WTC11 (cell line): ENCODE results near the gene RBPJ.

Source experiments
- ATF6 ChIP-seq: sonication (generic); formaldehyde crosslinking; IDR thresholded peaks from 2 replicates; pipeline ENCODE4 v1.8.1; 2023; ENCODE audit warnings: mild to moderate bottlenecking, missing genetic modification reagents
- CTCF ChIP-seq: fragments of 200-600 bp; IDR thresholded peaks from 2 replicates; pipeline ENCODE4 v1.8.0; 2022; ENCODE audit warnings: antibody characterized with exemption
- IRF1 ChIP-seq: sonication (generic); formaldehyde crosslinking; IDR thresholded peaks from 2 replicates; pipeline ENCODE4 v1.8.0; 2023; ENCODE audit warnings: missing genetic modification reagents
- JUN ChIP-seq: sonication (generic); formaldehyde crosslinking; IDR thresholded peaks from 2 replicates; pipeline ENCODE4 v1.8.0; 2023; ENCODE audit warnings: mild to moderate bottlenecking, missing genetic modification reagents
- MXD4 ChIP-seq: fragments of 250-450 bp; sonication (Bioruptor Pico); IDR thresholded peaks from 2 replicates; pipeline ENCODE4 v1.8.0; 2021; ENCODE audit warnings: mild to moderate bottlenecking, moderate library complexity, borderline replicate concordance
- NFYB ChIP-seq: sonication (generic); formaldehyde crosslinking; conservative IDR thresholded peaks from 2 replicates; pipeline ENCODE4 v1.8.0; 2022; ENCODE audit warnings: low read depth, missing genetic modification reagents
- TCF7 ChIP-seq: sonication (generic); formaldehyde crosslinking; IDR thresholded peaks from 2 replicates; pipeline ENCODE4 v1.8.0; 2022; ENCODE audit warnings: mild to moderate bottlenecking, low read depth, missing genetic modification reagents, moderate library complexity
- ZNF121 ChIP-seq: sonication (generic); formaldehyde crosslinking; IDR thresholded peaks from 2 replicates; pipeline ENCODE4 v1.8.0; 2023; ENCODE audit warnings: missing genetic modification reagents
- ZNF416 ChIP-seq: fragments of 250-450 bp; sonication (Bioruptor Pico); IDR thresholded peaks from 2 replicates; pipeline ENCODE4 v1.9.0; 2021; ENCODE audit warnings: mild to moderate bottlenecking, inconsistent platforms
- ZSCAN18 ChIP-seq: fragments of 250-450 bp; sonication (Bioruptor Pico); IDR thresholded peaks from 2 replicates; pipeline ENCODE4 v2.1.2; 2022; ENCODE audit warnings: mild to moderate bottlenecking, moderate library complexity
- TF ChIP-seq, protein P1 (sequence below): sonication (generic); formaldehyde crosslinking; IDR thresholded peaks from 2 replicates; pipeline ENCODE4 v1.8.1; 2023; ENCODE audit warnings: mild to moderate bottlenecking, missing genetic modification reagents, borderline replicate concordance
- TF ChIP-seq, protein P2 (sequence below): sonication (generic); formaldehyde crosslinking; IDR thresholded peaks from 2 replicates; pipeline ENCODE4 v1.8.0; 2022; ENCODE audit warnings: mild to moderate bottlenecking, missing genetic modification reagents
- TF ChIP-seq, protein P3 (sequence below): sonication (generic); formaldehyde crosslinking; IDR thresholded peaks from 2 replicates; pipeline ENCODE4 v1.8.1; 2022; ENCODE audit warnings: mild to moderate bottlenecking, missing genetic modification reagents, moderate library complexity, borderline replicate concordance

DNA sequence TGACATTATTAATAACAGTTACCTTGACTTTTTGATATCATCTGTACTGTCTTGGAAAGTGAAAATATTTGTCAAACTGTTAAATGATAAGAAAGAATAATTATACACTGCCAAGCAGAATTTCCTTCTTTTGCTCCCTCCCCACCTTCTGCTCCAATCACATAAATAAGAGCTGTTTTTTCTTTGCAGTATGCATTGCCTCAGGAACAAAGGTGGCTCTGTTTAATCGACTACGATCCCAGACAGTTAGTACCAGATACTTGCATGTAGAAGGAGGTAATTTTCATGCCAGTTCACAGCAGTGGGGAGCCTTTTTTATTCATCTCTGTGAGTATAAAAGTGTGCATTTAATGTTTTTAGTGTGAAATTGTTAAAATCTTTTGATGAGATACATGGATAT, 103.3 kb downstream of the RBPJ start:
- TF ChIP-seq, protein P1, sequence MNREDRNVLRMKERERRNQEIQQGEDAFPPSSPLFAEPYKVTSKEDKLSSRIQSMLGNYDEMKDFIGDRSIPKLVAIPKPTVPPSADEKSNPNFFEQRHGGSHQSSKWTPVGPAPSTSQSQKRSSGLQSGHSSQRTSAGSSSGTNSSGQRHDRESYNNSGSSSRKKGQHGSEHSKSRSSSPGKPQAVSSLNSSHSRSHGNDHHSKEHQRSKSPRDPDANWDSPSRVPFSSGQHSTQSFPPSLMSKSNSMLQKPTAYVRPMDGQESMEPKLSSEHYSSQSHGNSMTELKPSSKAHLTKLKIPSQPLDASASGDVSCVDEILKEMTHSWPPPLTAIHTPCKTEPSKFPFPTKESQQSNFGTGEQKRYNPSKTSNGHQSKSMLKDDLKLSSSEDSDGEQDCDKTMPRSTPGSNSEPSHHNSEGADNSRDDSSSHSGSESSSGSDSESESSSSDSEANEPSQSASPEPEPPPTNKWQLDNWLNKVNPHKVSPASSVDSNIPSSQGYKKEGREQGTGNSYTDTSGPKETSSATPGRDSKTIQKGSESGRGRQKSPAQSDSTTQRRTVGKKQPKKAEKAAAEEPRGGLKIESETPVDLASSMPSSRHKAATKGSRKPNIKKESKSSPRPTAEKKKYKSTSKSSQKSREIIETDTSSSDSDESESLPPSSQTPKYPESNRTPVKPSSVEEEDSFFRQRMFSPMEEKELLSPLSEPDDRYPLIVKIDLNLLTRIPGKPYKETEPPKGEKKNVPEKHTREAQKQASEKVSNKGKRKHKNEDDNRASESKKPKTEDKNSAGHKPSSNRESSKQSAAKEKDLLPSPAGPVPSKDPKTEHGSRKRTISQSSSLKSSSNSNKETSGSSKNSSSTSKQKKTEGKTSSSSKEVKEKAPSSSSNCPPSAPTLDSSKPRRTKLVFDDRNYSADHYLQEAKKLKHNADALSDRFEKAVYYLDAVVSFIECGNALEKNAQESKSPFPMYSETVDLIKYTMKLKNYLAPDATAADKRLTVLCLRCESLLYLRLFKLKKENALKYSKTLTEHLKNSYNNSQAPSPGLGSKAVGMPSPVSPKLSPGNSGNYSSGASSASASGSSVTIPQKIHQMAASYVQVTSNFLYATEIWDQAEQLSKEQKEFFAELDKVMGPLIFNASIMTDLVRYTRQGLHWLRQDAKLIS, result no peak
- no peak for TF ChIP-seq CTCF
- no peak for TF ChIP-seq ZSCAN18
- TF ChIP-seq JUN, result no peak
- no peak for TF ChIP-seq TCF7
- TF ChIP-seq, protein P2, sequence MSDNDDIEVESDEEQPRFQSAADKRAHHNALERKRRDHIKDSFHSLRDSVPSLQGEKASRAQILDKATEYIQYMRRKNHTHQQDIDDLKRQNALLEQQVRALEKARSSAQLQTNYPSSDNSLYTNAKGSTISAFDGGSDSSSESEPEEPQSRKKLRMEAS, result no peak
- TF ChIP-seq ZNF416, result no peak
- no peak for TF ChIP-seq ZNF121
- no peak for TF ChIP-seq MXD4
- TF ChIP-seq IRF1 (CRISPR knock-in tag), result no peak
- no peak for TF ChIP-seq NFYB (CRISPR knock-in tag)
- no peak for TF ChIP-seq ATF6 (CRISPR knock-in tag)
- TF ChIP-seq, protein P3, sequence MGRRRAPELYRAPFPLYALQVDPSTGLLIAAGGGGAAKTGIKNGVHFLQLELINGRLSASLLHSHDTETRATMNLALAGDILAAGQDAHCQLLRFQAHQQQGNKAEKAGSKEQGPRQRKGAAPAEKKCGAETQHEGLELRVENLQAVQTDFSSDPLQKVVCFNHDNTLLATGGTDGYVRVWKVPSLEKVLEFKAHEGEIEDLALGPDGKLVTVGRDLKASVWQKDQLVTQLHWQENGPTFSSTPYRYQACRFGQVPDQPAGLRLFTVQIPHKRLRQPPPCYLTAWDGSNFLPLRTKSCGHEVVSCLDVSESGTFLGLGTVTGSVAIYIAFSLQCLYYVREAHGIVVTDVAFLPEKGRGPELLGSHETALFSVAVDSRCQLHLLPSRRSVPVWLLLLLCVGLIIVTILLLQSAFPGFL (CRISPR knock-in tag), result no peak
